ENCODE measurements around the gene IKZF1.
A peak's percentile ranks its signal among the peaks of the same experiment; 100 is the strongest.

IKZF1 gene

GRCh38 chr7:50412973-50413372 lies 108.5 kb downstream of the IKZF1 start:
- DNase-seq (ENCODE audit: low read depth in 2 of 2) = no peak

DNA sequence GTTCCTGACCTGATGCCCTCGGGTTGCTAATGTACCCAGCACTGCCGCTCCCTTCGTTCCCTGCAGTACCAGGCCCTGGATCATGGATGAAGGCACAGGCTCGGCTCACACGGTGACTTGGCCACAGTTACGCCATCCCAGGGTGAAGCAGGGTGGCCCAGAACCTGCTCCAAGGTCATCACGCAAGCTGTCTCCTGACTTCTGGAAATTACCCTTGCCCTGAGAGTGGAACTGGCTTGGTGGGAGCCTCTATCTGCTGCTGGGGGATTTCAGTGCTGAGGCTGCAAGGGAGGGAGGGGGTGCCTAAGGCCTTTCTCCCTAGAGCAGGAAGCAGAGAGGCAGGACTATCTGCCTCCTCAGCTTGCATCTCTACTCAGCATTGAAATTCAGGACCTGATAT lies 109.0 kb downstream of the IKZF1 start:
- DNase-seq (ENCODE audit: low read depth in 2 of 2) = no peak

GRCh38 chr7:50415844-50416364 lies 111.4 kb downstream of the IKZF1 start:
- no peak for DNase-seq (ENCODE audit: low read depth in 2 of 2)

- DNase-seq (ENCODE audit: low read depth in 2 of 2) = no peak
Observed at GRCh38 chr7:50416527-50417182, 112.1 kb downstream of the IKZF1 start.

DNA sequence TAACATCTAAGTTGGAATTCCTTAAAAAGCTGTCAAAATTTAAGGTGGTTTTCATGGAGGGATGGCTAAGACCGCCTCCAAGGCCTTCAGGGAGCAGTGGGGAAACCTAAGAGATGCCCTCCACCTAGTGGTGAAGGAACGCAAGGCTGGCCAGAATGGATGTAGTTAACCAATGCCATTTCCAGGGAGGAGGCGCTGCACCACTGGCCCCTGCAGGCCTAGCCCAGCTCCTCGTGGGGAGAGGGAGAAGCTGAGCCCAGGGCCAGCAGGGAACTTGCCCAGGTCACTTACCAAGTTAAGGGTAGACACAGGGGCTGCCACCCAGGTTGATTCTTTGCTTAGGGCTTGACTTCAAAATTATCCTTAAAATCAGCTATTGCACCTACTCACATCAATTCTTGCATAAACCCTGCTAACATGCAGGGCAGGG lies 113.6 kb downstream of the IKZF1 start:
- DNase-seq (ENCODE audit: low read depth in 2 of 2) = peak; percentile 45 to 67

DNA sequence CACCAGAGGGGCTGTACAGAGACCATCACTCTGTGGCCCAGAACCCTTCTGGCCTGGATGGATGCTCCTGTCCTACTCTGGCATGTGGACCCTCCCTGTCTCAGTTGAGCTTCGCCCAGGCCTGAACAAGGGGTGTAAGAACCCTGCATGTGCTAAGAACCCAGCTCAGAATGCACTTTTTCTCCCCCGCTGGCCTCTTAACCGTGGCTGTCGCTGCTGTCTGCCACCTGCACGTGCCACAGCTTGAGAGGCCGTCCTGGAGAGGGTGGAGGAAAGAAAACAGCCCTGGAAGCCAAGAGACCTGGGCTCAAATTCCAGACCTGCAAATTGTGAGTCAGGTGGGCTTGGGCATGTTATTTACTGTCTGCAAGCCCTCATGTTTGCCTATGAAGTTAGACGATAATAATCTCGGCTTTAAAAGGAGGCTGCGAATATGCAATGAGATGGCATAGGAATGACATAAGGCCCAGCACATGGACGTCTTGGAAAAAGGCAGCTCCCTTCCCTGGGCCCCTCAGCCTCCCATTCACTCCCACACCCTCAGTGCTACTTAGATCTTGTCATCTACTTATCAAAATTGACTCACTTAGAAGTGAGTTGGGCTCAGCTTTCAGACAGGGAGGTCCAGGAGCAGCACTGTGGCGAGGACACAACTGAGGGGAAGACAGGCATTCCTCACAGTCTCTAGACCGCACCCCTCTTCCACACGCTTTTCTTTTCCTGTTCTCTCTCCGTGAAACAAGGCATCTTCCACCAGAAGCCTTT lies 114.2 kb downstream of the IKZF1 start:
- no peak for DNase-seq (ENCODE audit: low read depth in 2 of 2)

DNA sequence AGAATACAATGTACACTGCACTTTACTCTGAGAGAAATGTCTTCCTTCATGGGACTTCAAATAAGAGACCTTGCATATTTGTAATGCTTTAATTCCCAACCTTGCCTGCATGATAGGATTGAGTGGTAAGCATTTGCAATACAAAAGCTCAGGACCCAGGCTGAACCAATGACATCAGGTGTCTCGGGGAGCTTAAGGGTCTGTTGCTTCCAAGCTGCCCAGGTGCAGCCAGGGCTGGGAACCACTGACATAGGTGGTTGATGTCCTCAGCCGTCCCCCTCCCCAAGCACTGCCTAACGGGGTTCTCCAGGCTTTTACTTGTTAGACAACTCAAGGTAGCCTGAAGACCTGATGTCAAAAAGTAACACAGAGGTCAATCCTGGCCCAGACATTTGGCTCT lies 116.5 kb downstream of the IKZF1 start:
- no peak for DNase-seq (ENCODE audit: low read depth in 2 of 2)

- DNase-seq (ENCODE audit: low read depth in 2 of 2) = no peak
Observed at GRCh38 chr7:50422858-50423257, 118.3 kb downstream of the IKZF1 start.

GRCh38 chr7:50423860-50424259 lies 119.3 kb downstream of the IKZF1 start:
- DNase-seq (ENCODE audit: low read depth in 2 of 2) = no peak

DNA sequence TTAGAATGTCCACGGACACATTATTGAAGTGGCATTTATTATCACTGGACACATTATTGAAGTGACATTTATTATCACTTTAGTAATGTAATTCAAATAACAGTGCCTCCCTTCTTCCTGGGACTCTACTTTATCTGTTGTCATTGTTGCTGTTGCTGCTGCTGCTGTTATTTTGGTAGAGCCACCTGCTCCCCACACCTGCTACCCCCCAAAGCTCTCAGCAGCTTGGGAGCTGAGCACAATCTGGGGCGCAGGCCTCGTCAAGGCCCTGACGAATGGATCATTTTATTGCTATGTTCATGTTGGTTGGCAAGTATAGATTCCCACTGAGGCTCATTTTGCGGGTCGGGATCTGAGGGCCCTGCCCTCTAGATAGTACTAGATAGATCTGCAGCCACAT lies 120.8 kb downstream of the IKZF1 start:
- no peak for DNase-seq (ENCODE audit: low read depth in 2 of 2)

- DNase-seq (ENCODE audit: low read depth in 2 of 2) = no peak
Observed at GRCh38 chr7:50426280-50427045, 121.9 kb downstream of the IKZF1 start.

- DNase-seq (ENCODE audit: low read depth in 2 of 2) = no peak
Observed at GRCh38 chr7:50427518-50427917, 123.0 kb downstream of the IKZF1 start.

GRCh38 chr7:50428911-50429310 lies 124.4 kb downstream of the IKZF1 start:
- no peak for DNase-seq (ENCODE audit: low read depth in 2 of 2)

DNA sequence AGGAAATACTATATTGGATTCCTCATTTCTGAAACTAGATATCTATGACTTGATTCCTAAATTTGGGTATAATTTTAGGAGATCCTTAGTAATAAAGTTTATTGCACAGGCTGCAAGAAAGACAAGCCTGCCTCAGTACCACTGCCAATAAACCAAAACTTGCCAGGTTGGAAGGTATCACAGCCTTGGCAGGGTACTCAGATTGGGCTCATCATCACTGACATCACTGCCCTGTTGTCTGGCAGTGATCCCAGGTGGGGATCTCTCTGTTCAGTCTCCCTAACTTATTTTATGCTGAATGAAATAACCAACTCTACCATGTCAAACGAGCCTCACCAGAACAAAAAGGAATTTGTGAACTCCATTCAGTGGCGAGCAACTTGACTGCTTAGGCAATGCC lies 126.8 kb downstream of the IKZF1 start:
- no peak for DNase-seq (ENCODE audit: low read depth in 2 of 2)

DNA sequence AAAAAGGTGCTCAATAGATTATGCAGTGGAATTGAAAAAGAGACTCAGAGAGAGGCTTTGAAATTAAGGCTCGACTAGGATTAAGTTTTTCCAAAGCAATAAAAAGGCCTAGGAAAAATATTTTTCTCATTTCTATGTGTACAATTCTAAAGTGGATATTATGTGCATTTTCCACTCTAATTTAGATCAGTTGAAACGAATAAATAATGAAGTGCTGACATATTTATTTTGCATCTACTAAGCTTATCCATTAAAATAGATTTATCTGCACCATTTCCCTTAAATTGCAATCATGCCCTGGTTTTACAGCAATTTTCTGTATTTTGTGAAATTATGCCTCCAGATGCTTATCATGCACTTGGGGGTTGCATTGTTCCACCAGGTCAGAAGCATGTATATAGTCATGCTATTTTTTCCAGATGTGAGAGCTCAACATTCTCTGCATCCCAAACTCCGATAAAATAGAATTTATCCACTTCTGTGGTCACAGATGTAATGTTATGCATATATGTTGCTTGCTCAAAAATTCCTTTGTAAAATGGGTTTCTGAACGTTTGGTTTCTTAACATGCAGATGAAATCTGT lies 127.3 kb downstream of the IKZF1 start:
- DNase-seq (ENCODE audit: low read depth in 2 of 2) = no peak

DNA sequence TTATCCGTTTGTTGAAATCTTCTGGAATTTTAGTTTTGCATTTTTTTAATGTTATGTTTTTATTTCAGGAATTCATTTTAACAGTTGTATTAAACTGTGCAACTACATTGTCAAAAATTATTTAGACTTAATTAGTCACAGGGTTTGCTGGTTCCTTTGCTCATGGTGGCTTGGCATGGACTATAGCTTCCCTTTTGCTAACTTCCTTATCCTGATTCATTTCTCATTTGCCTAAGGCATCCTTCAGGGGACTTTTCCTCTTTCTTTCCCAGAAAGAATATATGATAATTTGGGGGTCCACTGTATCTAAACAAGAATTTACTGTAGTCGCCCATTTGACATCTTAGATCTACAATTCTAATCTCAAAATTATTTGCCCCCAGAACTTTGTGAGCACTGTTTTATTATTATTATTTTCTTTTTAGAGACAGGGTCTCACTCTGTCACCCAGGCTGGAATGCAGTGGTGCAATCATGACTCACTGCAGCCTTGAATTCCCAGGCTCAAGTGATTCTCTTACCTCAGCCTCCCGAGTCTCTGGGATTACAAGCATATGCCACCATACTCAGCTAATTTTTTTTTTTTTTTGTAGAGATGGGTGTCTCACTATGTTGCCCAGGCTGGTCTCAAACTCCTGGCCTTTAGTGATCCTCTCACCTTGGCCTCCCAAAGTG lies 131.8 kb downstream of the IKZF1 start:
- no peak for DNase-seq (ENCODE audit: low read depth in 2 of 2)

DNA sequence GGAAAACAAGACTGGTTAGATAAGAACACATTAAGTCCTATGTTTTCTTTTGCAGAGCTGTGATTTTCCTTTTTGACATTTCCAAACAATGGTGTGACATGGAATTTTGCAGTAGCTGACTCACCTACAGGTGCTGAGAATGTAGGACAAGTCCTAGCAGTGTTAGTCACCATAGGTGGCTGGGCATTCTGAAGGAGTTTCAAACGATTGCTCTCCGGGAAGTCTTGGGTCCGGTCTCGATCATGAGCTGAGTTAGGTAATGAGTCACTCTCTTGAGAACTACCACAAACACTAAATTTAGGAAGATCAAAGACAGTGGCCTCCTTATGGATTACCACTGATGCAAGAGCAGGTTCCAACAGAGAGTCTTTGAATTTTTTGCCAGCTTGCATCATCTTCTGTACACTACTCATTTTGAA lies 142.0 kb downstream of the IKZF1 start:
- peak in 1 of 2 experiments; percentile 14 for DNase-seq (ENCODE audit: low read depth in 2 of 2)

DNA sequence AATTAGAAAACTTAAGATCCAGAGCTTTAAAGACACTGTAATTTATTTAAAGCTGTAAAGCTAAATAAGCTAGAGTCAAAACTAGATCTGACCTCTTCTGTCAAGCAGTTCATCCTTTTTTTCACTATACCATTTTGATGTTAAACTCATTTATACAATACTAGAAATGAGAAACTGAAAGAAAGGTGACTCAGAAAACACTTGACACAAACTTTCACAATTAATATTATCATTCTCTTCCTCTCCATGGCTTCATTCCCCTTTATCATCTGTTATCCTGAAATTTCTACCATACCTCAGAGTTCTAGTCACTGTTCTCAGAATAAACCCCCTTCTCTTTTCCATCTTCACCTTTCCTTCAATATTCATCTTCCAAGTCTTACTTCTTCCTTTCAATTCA lies 144.3 kb downstream of the IKZF1 start:
- no peak for DNase-seq (ENCODE audit: low read depth in 2 of 2)

- DNase-seq (ENCODE audit: low read depth in 2 of 2) = no peak
Observed at GRCh38 chr7:50449501-50449880, 145.0 kb downstream of the IKZF1 start.

DNA sequence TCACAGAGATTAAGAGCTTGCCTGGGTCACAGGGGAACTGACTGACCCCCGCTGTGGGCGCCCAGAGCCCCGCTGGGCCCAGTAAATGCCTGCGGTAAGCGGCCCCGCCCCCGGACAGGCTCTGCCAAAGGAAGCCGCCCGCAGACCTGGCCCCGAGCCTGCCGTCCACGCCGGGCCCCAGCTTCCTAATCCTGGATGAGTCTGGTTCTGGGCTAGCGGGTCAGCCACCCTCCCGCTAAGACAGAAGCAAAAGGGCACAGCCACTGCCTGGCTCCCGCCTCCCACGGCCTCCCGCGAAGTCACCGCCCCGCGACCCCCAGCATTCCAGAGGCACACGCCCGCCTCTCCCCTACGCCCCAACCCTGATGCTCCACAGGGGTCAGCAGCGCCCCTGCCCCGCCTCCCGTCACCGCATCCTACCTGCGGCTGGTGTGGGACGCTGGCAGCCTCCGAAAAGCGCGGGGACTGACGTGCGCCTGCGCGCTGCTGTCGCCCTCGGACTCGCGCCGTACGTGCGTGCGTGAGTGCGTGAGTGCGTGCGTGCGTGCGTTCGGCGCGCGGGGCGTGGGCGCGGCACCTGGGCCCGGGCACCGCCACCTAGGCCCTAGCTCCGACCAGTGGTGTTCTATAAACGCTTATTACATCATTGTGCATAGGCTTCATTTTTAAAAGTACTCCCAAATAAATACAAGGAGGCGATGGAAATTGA lies 145.5 kb downstream of the IKZF1 start, which contains the start of gene FIGNL1:
Gene FIGNL1, minus strand, starts transcription at position 470 of the 709 bp plus-strand sequence. CDS start 3,063 bp downstream, outside the sequence.
- peak; percentile 65 to 80 for DNase-seq (ENCODE audit: low read depth in 2 of 2)

DNA sequence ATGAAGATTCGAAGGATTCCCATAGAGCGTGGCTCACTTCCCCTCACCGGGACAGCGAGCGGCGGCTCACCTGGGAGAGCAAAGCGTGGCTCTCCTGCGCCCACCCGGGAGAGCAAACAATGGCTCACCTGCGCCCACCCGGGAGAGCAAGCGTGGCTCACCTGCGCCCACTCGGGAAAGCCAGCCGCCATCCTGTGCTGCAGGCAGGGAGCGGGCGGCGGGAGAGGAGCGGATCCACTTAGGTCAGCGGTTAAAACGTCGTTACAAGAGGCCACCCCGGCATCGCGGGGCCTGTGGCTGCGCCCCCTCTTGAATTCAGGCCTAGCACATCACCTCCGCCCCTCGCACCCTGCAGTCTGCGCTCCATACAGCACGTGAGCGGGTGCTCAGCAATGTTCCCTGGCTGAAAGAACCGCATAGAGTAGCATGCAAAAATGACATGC lies 146.1 kb downstream of the IKZF1 start:
- DNase-seq (ENCODE audit: low read depth in 2 of 2) = peak in 1 of 2 experiments; percentile 19
